Stomach (tissue), 4 donors: ENCODE measurements around the gene IL36RN.
"Not testable (repeated sequence)": the region's sequence is repeated elsewhere in the genome, so short reads cannot be mapped to it uniquely, and the experiment has no call there.

ENCODE experiments used
- CTCF ChIP-seq, 7 experiments: fragments of 450-650 bp in 4 of 7; fragments of 200-600 bp in 3 of 7; sonication (generic) in 3 of 7; IDR thresholded peaks; one replicate each; pipeline ENCODE4 v1.5.1; 2016 to 2019; ENCODE audit warnings: antibody characterized with exemption in 7 of 7, control low read depth in 2 of 7, mild to moderate bottlenecking in 1 of 7
- EP300 ChIP-seq: sonication (generic); formaldehyde crosslinking; IDR thresholded peaks from one replicate; pipeline ENCODE4 v1.6.1; 2017; ENCODE audit warnings: antibody characterized with exemption
- POLR2A ChIP-seq, 4 donors: fragments of 450-650 bp; IDR thresholded peaks; one replicate each; pipeline ENCODE4 v1.6.1; 2016; ENCODE audit warnings: antibody characterized with exemption in 4 of 4, control low read depth in 2 of 4, mild to moderate bottlenecking in 1 of 4, moderate library complexity in 1 of 4

GRCh38 chr2:113096306-113096705 is 37.3 kb downstream of the IL36RN start:
- TF ChIP-seq POLR2A (IDR thresholded peaks at IDR 0.05); EP300; CTCF (IDR thresholded peaks at IDR 0.05): not testable (repeated sequence)
